GM21528 (cell line): ENCODE results near the gene PARD3B.

Experiments used
- ATAC-seq: cut with Tn5 transposase; IDR thresholded peaks from one replicate; pipeline ENCODE4 v1.9.1; 2021; ENCODE audit warnings: mild to moderate bottlenecking, moderate library complexity; ENCODE audit not compliant: unreplicated experiment, low FRiP score

The PARD3B gene

GRCh38 chr2:204876311-204876710 is 331.0 kb downstream of the PARD3B start:
- no peak for ATAC-seq

- ATAC-seq = no peak
Measured at GRCh38 chr2:204877691-204878090, 332.4 kb downstream of the PARD3B start.

GRCh38 chr2:204880928-204881327 is 335.7 kb downstream of the PARD3B start:
- ATAC-seq = no peak

GRCh38 chr2:204881655-204882054 is 336.4 kb downstream of the PARD3B start:
- no peak for ATAC-seq

- no peak for ATAC-seq
Measured at GRCh38 chr2:204885747-204886146, 340.5 kb downstream of the PARD3B start.

- no peak for ATAC-seq
Measured at GRCh38 chr2:204886713-204887112, 341.4 kb downstream of the PARD3B start.

GRCh38 chr2:204888222-204888621 is 342.9 kb downstream of the PARD3B start:
- ATAC-seq = no peak

GRCh38 chr2:204890680-204891079 is 345.4 kb downstream of the PARD3B start:
- no peak for ATAC-seq

GRCh38 chr2:204891739-204892138 is 346.5 kb downstream of the PARD3B start:
- ATAC-seq = no peak

GRCh38 chr2:204892506-204893255 is 347.4 kb downstream of the PARD3B start:
- no peak for ATAC-seq

- no peak for ATAC-seq
Measured at GRCh38 chr2:204896146-204896545, 350.9 kb downstream of the PARD3B start.

- no peak for ATAC-seq
Measured at GRCh38 chr2:204897561-204897960, 352.3 kb downstream of the PARD3B start.

- ATAC-seq = no peak
Measured at GRCh38 chr2:204898928-204899640, 353.8 kb downstream of the PARD3B start.

GRCh38 chr2:204899983-204900382 is 354.7 kb downstream of the PARD3B start:
- ATAC-seq = no peak

GRCh38 chr2:204900487-204900886 is 355.2 kb downstream of the PARD3B start:
- ATAC-seq = no peak

GRCh38 chr2:204900910-204901309 is 355.6 kb downstream of the PARD3B start:
- no peak for ATAC-seq

GRCh38 chr2:204901591-204901990 is 356.3 kb downstream of the PARD3B start:
- no peak for ATAC-seq

GRCh38 chr2:204909791-204910190 is 364.5 kb downstream of the PARD3B start:
- ATAC-seq = no peak

GRCh38 chr2:204913312-204913711 is 368.0 kb downstream of the PARD3B start:
- no peak for ATAC-seq

GRCh38 chr2:204913854-204914464 is 368.7 kb downstream of the PARD3B start:
- no peak for ATAC-seq

GRCh38 chr2:204914708-204915107 is 369.4 kb downstream of the PARD3B start:
- no peak for ATAC-seq
